ENCODE data around the gene THNSL1. TPM values are rescaled to one million over a fixed set of nuclear protein-coding genes. Genes with fewer than 3 reads are reported as not detected.

THNSL1 gene
- total RNA-seq, 2 experiments from 2014 or later, result 9.9 to 10.0 TPM

- ChIA-PET CTCF (no interaction called here), POLR2A (no interaction called here)
- H3K9me3 Mint-ChIP-seq, result no peaks in the 10 kb centered on the region
- no peak for ATAC-seq
- H3K4me3 Mint-ChIP-seq, result no peak overlapping the region
- intact Hi-C loops (cut with micrococcal nuclease), result no loop called here
- H3K36me3 Mint-ChIP-seq (ENCODE audit: low read depth), result no peaks in the 10 kb centered on the region
- DNase-seq, result no peak
- no peaks in the 10 kb centered on the region for H3K27me3 Mint-ChIP-seq
- H3K27ac Mint-ChIP-seq, result no peak overlapping the region
- no peaks in the 10 kb centered on the region for H3K4me1 Mint-ChIP-seq (ENCODE audit: low read depth)
- TF ChIP-seq CTCF (IDR thresholded peaks at IDR 0.05), result no peak
Measured at GRCh38 chr10:24971374-24971773, 45.0 kb upstream of the THNSL1 start.

DNA sequence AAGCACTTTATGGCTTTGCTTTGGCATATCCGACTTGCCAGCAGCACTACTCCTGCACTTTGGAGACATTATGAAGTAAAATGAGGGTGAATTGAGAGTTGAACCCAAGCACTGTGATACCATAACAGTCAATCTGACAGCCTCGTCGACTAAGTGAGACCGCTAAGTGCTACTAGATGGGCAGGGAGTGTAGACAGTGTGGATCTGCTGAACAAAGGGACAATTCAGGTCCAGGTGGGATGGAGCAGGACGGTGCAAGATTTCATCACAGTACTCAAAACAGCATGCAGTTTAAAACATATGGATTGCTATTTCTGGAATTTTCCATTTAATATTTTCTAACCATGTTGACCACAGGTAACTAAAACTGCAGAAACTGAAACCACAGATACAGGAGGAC is 43.2 kb upstream of the THNSL1 start:
- no peak overlapping the region for H3K4me3 Mint-ChIP-seq
- no peaks in the 10 kb centered on the region for H3K27me3 Mint-ChIP-seq
- DNase-seq (no peak), ATAC-seq (no peak)
- POLR2A ChIA-PET, result no interaction called here
- CTCF ChIA-PET, result no interaction called here
- no peaks in the 10 kb centered on the region for H3K9me3 Mint-ChIP-seq
- no peak overlapping the region for H3K27ac Mint-ChIP-seq
- TF ChIP-seq CTCF (IDR thresholded peaks at IDR 0.05), result no peak
- no peaks in the 10 kb centered on the region for H3K4me1 Mint-ChIP-seq (ENCODE audit: low read depth)
- intact Hi-C loops (cut with micrococcal nuclease), result no loop called here
- H3K36me3 Mint-ChIP-seq (ENCODE audit: low read depth), result no peaks in the 10 kb centered on the region

DNA sequence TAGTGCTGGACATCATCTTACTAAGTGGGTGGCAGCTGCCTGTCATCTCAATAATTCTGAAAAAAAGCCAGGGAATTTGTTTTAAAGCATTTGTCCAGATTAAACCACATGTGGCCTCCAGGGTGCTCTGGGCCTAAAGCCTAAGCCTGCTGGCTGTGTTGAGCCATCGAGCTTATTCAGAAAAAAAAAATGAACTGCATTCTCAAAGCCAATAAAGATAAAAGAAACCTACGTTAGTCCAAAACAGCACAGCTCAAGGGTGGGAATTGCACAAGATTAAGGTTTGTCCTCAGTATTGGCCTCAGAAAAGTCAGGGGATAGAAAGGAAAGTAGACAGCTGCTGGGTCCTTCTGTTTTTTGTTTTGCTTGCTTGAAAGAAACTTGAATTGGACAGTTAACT is 41.4 kb upstream of the THNSL1 start:
- H3K27me3 Mint-ChIP-seq, result peaks cover 1% of the 10 kb centered on the region
- DNase-seq (no peak), ATAC-seq (no peak)
- H3K4me3 Mint-ChIP-seq, result no peak overlapping the region
- H3K4me1 Mint-ChIP-seq (ENCODE audit: low read depth), result peaks cover 2% of the 10 kb centered on the region
- TF ChIP-seq CTCF (IDR thresholded peaks at IDR 0.05), result no peak
- no peaks in the 10 kb centered on the region for H3K9me3 Mint-ChIP-seq
- no peak overlapping the region for H3K27ac Mint-ChIP-seq
- POLR2A ChIA-PET, result interaction anchor here (0.6 kb wide), 1 partner anchor 13 kb away, joined by 3 read pairs; no protein-coding TSS in a partner anchor
- CTCF ChIA-PET, result interaction anchor here (1.3 to 1.5 kb wide), 2 partner anchors 12 to 15 kb away, joined by 3 to 4 read pairs; no protein-coding TSS in a partner anchor
- no peaks in the 10 kb centered on the region for H3K36me3 Mint-ChIP-seq (ENCODE audit: low read depth)
- intact Hi-C loops (cut with micrococcal nuclease), result no loop called here

DNA sequence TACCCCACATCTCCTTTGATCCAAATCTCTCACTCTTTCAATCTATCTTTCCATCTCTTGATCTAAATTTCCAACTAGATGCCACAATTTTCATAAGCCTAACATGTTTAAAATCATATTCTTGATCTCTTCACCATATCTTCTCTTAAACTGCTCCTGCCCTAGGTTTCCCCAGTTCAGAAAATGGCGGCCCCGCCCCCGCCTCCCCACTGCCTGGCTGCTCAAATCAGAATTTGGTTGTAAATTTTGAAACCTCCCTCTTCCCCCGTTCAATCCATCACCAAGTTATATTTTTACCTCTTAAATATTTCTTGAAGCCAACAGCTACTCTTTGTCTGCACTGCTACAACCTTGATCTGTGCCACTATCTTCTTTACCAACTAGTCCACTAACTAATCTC is 36.7 kb upstream of the THNSL1 start:
- no peak for ATAC-seq
- POLR2A ChIA-PET, result no interaction called here
- Mint-ChIP-seq H3K27me3 (peaks cover 1% of the 10 kb centered on the region), H3K9me3 (no peaks in the 10 kb centered on the region), H3K4me3 (no peak overlapping the region), H3K36me3 (ENCODE audit: low read depth) (no peaks in the 10 kb centered on the region), H3K27ac (no peak overlapping the region), H3K4me1 (ENCODE audit: low read depth) (peaks cover 16% of the 10 kb centered on the region)
- intact Hi-C loops (cut with micrococcal nuclease), result no loop called here
- CTCF ChIA-PET, result no interaction called here
- no peak for TF ChIP-seq CTCF (IDR thresholded peaks at IDR 0.05)
- no peak for DNase-seq

DNA sequence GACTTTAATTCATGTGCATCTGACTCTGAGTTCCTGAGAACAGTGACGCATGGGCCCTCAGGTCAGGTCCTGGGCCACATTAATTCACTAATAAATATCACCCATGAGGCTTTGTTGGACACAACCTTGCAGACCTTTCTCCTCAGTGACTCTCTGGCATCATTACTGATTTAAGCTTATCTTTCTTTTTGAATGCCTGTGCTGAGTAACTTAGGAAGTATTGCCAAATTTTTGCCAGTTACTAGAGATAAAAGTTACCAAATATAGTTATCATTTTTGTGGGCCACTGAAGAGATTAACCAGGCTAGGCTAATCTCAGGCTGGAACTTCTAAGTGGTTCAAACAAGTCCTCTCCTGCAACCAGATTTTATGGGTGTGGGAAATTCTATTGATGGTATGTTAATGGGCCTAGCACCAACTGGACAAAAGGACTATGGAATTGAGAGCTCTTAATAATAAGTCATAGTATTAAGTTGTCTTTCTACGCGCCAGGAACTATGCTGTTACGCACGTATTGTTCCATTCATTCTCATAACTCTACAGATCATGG is 35.2 kb upstream of the THNSL1 start:
- Mint-ChIP-seq H3K4me3 (no peak overlapping the region), H3K4me1 (ENCODE audit: low read depth) (peaks cover 16% of the 10 kb centered on the region), H3K9me3 (no peaks in the 10 kb centered on the region), H3K27ac (no peak overlapping the region), H3K27me3 (peaks cover 1% of the 10 kb centered on the region), H3K36me3 (ENCODE audit: low read depth) (no peaks in the 10 kb centered on the region)
- intact Hi-C loops (cut with micrococcal nuclease), result no loop called here
- no peak for ATAC-seq
- no peak for TF ChIP-seq CTCF (IDR thresholded peaks at IDR 0.05)
- CTCF ChIA-PET, result interaction anchor here (0.8 to 1.1 kb wide), 2 partner anchors 9 to 266 kb away, joined by 3 read pairs; no protein-coding TSS in a partner anchor
- POLR2A ChIA-PET, result no interaction called here
- DNase-seq, result no peak
